Measurements from ENCODE around the gene ZNF460. TPM values are rescaled to one million over a fixed set of nuclear protein-coding genes. Genes with fewer than 3 reads are reported as not detected.
A peak's percentile ranks its signal among the peaks of the same experiment; 100 is the strongest.

Gene ZNF460
- polyA plus RNA-seq, 1 of the 3 experiments (the other 2 are of a cell fraction) = 2.4 TPM

- TF ChIP-seq, protein P1, sequence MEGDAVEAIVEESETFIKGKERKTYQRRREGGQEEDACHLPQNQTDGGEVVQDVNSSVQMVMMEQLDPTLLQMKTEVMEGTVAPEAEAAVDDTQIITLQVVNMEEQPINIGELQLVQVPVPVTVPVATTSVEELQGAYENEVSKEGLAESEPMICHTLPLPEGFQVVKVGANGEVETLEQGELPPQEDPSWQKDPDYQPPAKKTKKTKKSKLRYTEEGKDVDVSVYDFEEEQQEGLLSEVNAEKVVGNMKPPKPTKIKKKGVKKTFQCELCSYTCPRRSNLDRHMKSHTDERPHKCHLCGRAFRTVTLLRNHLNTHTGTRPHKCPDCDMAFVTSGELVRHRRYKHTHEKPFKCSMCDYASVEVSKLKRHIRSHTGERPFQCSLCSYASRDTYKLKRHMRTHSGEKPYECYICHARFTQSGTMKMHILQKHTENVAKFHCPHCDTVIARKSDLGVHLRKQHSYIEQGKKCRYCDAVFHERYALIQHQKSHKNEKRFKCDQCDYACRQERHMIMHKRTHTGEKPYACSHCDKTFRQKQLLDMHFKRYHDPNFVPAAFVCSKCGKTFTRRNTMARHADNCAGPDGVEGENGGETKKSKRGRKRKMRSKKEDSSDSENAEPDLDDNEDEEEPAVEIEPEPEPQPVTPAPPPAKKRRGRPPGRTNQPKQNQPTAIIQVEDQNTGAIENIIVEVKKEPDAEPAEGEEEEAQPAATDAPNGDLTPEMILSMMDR (IDR thresholded peaks at IDR 0.05) = peak; percentile 14; the same call in 1 of the 2 replicates
- TF ChIP-seq FOSL2 (IDR thresholded peaks at IDR 0.05; ENCODE audit: borderline replicate concordance, low read depth) (no peak), IRF3 (IDR thresholded peaks at IDR 0.05; ENCODE audit: low read depth, low read length) (no peak), CHD2 (IDR thresholded peaks at IDR 0.05; ENCODE audit: low read length, partially characterized antibody) (peak; percentile 81), FOXM1 (IDR thresholded peaks at IDR 0.05; ENCODE audit: low read depth) (no peak), TEAD4 (IDR thresholded peaks at IDR 0.05; ENCODE audit: borderline replicate concordance, insufficient read depth) (no peak), SMC3 (IDR thresholded peaks at IDR 0.05; ENCODE audit: low read depth, low read length) (no peak), REST (IDR thresholded peaks at IDR 0.05; ENCODE audit: low read depth, low read length) (no peak), MEF2A (IDR thresholded peaks at IDR 0.05; ENCODE audit: borderline replicate concordance, low read depth) (no peak), ELF1 (IDR thresholded peaks at IDR 0.05) (peak; percentile 79), RCOR1 (IDR thresholded peaks at IDR 0.05; ENCODE audit: low read length) (no peak), RAD21 (IDR thresholded peaks at IDR 0.05; ENCODE audit: low read length) (no peak), RXRA (IDR thresholded peaks at IDR 0.05; ENCODE audit: borderline replicate concordance, low read depth) (no peak), NFIC (IDR thresholded peaks at IDR 0.05; ENCODE audit: borderline replicate concordance) (no peak), MAX (IDR thresholded peaks at IDR 0.05; ENCODE audit: low read depth) (peak; percentile 94), FOXJ3 (CRISPR knock-in tag; IDR thresholded peaks at IDR 0.05) (no peak)
- TF ChIP-seq, protein P2, sequence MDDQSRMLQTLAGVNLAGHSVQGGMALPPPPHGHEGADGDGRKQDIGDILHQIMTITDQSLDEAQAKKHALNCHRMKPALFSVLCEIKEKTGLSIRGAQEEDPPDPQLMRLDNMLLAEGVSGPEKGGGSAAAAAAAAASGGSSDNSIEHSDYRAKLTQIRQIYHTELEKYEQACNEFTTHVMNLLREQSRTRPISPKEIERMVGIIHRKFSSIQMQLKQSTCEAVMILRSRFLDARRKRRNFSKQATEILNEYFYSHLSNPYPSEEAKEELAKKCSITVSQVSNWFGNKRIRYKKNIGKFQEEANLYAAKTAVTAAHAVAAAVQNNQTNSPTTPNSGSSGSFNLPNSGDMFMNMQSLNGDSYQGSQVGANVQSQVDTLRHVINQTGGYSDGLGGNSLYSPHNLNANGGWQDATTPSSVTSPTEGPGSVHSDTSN (IDR thresholded peaks at IDR 0.05) = peak; percentile 77
These were observed 39.8 kb upstream of the ZNF460 start, which contains the start of gene ZNF805 (continued) for GRCh38 chr19:57240311-57241090.

All from SK-N-SH (cell line).